Activated gamma-delta T cell treated with anti-CD3 and anti-CD28 coated beads, Interleukin-2, amount 50 U/mL, for 16 hours (primary cell): ENCODE data around the gene SPTLC2.
"Not testable (repeated sequence)": the region's sequence is repeated elsewhere in the genome, so short reads cannot be mapped to it uniquely, and the experiment has no call there.

Source experiments
- DNase-seq: peaks from one replicate; pipeline ENCODE4 v3.0.0-alpha.2; 2020; ENCODE audit warnings: low read depth

SPTLC2 gene

GRCh38 chr14:77616454-77617229 lies at the start of gene SPTLC2:
Gene SPTLC2 (minus strand): TSS chr14:77616637. CDS start chr14:77616579, 58 bp downstream.
- peak; percentile 98 for DNase-seq

- DNase-seq, result no peak
These were observed 46.9 kb upstream of the SPTLC2 start for GRCh38 chr14:77663293-77663692.

GRCh38 chr14:77661562-77661961 lies 45.1 kb upstream of the SPTLC2 start:
- not testable (repeated sequence) for DNase-seq

GRCh38 chr14:77660754-77661153 lies 44.3 kb upstream of the SPTLC2 start:
- DNase-seq, result no peak

- DNase-seq, result no peak
These were observed 43.4 kb upstream of the SPTLC2 start for GRCh38 chr14:77659831-77660230.

- DNase-seq, result no peak
These were observed 40.8 kb upstream of the SPTLC2 start for GRCh38 chr14:77657280-77657679.

- DNase-seq, result no peak
These were observed 37.6 kb upstream of the SPTLC2 start for GRCh38 chr14:77654001-77654441.

GRCh38 chr14:77649326-77649725 lies 32.9 kb upstream of the SPTLC2 start:
- no peak for DNase-seq

- no peak for DNase-seq
These were observed 32.2 kb upstream of the SPTLC2 start for GRCh38 chr14:77648520-77649200.

GRCh38 chr14:77647853-77648252 lies 31.4 kb upstream of the SPTLC2 start:
- no peak for DNase-seq

GRCh38 chr14:77646907-77647306 lies 30.5 kb upstream of the SPTLC2 start:
- no peak for DNase-seq

- no peak for DNase-seq
These were observed 29.2 kb upstream of the SPTLC2 start for GRCh38 chr14:77645520-77646230.

- no peak for DNase-seq
These were observed 26.0 kb upstream of the SPTLC2 start for GRCh38 chr14:77642407-77642806.

- peak; percentile 43 for DNase-seq
These were observed 25.3 kb upstream of the SPTLC2 start for GRCh38 chr14:77641534-77642341.

GRCh38 chr14:77640756-77641533 lies 24.5 kb upstream of the SPTLC2 start:
- no peak for DNase-seq

GRCh38 chr14:77638771-77639171 lies 22.3 kb upstream of the SPTLC2 start:
- no peak for DNase-seq

- DNase-seq, result not testable (repeated sequence)
These were observed 19.4 kb upstream of the SPTLC2 start for GRCh38 chr14:77635869-77636268.

- DNase-seq, result not testable (repeated sequence)
These were observed 19.0 kb upstream of the SPTLC2 start for GRCh38 chr14:77635466-77635865.

GRCh38 chr14:77630111-77630510 lies 13.7 kb upstream of the SPTLC2 start:
- DNase-seq, result no peak

GRCh38 chr14:77625360-77625759 lies 8.9 kb upstream of the SPTLC2 start:
- DNase-seq, result no peak

- no peak for DNase-seq
These were observed 6.8 kb upstream of the SPTLC2 start for GRCh38 chr14:77623201-77623600.
